DOHH2 (cell line): ENCODE measurements around the gene HK2.

Experiments used
- H3F3A ChIP-seq: fragments of 200-600 bp; sonication (generic), shearing (Covaris generic); 2 replicates; pipeline ENCODE4 v1.6.0; 2016; ENCODE audit warnings: antibody characterized with exemption, mild to moderate bottlenecking; ENCODE audit not compliant: control insufficient read depth, insufficient read depth
- H3K27ac ChIP-seq: fragments of 200-600 bp; sonication (generic); 2 replicates; pipeline ENCODE4 v1.5.1; 2014; ENCODE audit warnings: low read depth, mild to moderate bottlenecking, low read length, moderate library complexity
- H3K27me3 ChIP-seq: fragments of 200-600 bp; sonication (generic); 2 replicates; pipeline ENCODE4 v1.6.1; 2014; ENCODE audit warnings: mild to moderate bottlenecking, low read length, mixed read lengths; ENCODE audit not compliant: control insufficient read depth
- H3K36me3 ChIP-seq: fragments of 200-600 bp; sonication (generic); 2 replicates; pipeline ENCODE4 v1.6.1; 2014; ENCODE audit warnings: mild to moderate bottlenecking, low read length, moderate library complexity, mixed read lengths; ENCODE audit not compliant: control insufficient read depth
- H3K4me1 ChIP-seq: fragments of 200-600 bp; sonication (generic); 2 replicates; pipeline ENCODE4 v1.6.1; 2014; ENCODE audit warnings: mild to moderate bottlenecking, low read length, mixed read lengths; ENCODE audit not compliant: control insufficient read depth
- H3K4me2 ChIP-seq: fragments of 200-600 bp; sonication (generic); 2 replicates; pipeline ENCODE4 v1.6.0; 2014; ENCODE audit warnings: mild to moderate bottlenecking, low read length, moderate library complexity
- H3K4me3 ChIP-seq: fragments of 200-600 bp; sonication (generic); 2 replicates; pipeline ENCODE4 v1.5.1; 2014; ENCODE audit warnings: mild to moderate bottlenecking, low read length, mixed read lengths
- H3K79me2 ChIP-seq: fragments of 200-600 bp; sonication (generic); 2 replicates; pipeline ENCODE4 v1.6.1; 2014; ENCODE audit warnings: mild to moderate bottlenecking, low read length, mixed read lengths; ENCODE audit not compliant: control insufficient read depth
- H3K9me2 ChIP-seq: fragments of 200-600 bp; sonication (generic); replicated peaks from 2 replicates; pipeline ENCODE4 v1.6.1; 2014; ENCODE audit warnings: mild to moderate bottlenecking, low read length, mixed read lengths; ENCODE audit not compliant: control insufficient read depth
- H3K9me3 ChIP-seq: fragments of 200-600 bp; sonication (generic); 2 replicates; pipeline ENCODE4 v1.6.1; 2014; ENCODE audit warnings: antibody characterized with exemption, low read length, mixed read lengths; ENCODE audit not compliant: control insufficient read depth, insufficient read depth
- H4K20me1 ChIP-seq: fragments of 200-600 bp; sonication (generic); 2 replicates; pipeline ENCODE4 v1.6.0; 2014; ENCODE audit warnings: low read depth, mild to moderate bottlenecking, antibody characterized with exemption, low read length, moderate library complexity; ENCODE audit not compliant: control insufficient read depth, insufficient read depth
- EZH2phosphoT487 ChIP-seq: fragments of 200-600 bp; sonication (generic); IDR thresholded peaks from 2 replicates; pipeline ENCODE4 v1.6.1; 2017; ENCODE audit warnings: borderline replicate concordance, mild to moderate bottlenecking, antibody characterized with exemption, low read length, moderate library complexity, mixed read lengths
- TF ChIP-seq, protein P1 (sequence below): fragments of 200-600 bp; sonication (generic); IDR thresholded peaks from one replicate; pipeline ENCODE4 v1.5.1; 2014; ENCODE audit warnings: antibody characterized with exemption, mild to moderate bottlenecking, low read depth, low read length; ENCODE audit not compliant: poor library complexity, severe bottlenecking

HK2 gene

DNA sequence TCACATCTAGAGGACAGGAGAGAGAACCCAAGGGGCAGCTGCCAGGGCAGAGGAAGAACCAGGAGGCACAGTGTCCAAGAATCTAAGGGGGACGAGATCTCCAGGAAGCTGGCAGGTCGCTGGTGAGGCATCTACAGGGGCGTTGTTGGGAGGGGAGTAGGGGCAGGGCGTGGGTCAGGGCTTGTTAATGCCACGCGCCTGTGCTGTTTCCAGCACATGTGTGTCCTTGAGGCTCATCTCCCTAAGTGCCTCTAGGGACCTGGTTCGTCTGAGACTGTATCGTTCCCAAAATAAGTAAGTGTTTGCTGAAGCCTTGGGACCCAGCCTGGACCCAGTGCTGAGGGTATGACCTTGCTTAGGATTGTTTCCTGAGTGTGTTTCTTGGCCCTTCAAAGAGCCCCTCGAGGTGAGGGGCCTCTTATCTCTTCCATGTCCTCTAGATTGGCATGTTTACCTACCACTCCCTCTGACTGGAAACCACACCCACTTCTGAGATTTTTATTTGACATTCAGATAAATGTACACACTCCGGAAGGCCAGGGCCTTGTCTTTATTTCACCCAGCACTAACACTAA, 22.2 kb downstream of the HK2 start:
- peaks cover 90% of the 10 kb centered on the region for H3K79me2 ChIP-seq
- H3K36me3 ChIP-seq, result peaks cover 75% of the 10 kb centered on the region
- no peaks in the 10 kb centered on the region for H3K9me3 ChIP-seq
- no peaks in the 10 kb centered on the region for H3K9me2 ChIP-seq
- H3K4me2 ChIP-seq, result no peak overlapping the region
- H3K4me1 ChIP-seq, result no peaks in the 10 kb centered on the region
- TF ChIP-seq EZH2phosphoT487, result no peak
- TF ChIP-seq, protein P1, sequence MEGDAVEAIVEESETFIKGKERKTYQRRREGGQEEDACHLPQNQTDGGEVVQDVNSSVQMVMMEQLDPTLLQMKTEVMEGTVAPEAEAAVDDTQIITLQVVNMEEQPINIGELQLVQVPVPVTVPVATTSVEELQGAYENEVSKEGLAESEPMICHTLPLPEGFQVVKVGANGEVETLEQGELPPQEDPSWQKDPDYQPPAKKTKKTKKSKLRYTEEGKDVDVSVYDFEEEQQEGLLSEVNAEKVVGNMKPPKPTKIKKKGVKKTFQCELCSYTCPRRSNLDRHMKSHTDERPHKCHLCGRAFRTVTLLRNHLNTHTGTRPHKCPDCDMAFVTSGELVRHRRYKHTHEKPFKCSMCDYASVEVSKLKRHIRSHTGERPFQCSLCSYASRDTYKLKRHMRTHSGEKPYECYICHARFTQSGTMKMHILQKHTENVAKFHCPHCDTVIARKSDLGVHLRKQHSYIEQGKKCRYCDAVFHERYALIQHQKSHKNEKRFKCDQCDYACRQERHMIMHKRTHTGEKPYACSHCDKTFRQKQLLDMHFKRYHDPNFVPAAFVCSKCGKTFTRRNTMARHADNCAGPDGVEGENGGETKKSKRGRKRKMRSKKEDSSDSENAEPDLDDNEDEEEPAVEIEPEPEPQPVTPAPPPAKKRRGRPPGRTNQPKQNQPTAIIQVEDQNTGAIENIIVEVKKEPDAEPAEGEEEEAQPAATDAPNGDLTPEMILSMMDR, result no peak
- H4K20me1 ChIP-seq, result peaks cover 20% of the 10 kb centered on the region
- no peaks in the 10 kb centered on the region for H3F3A ChIP-seq
- H3K27ac ChIP-seq, result no peak overlapping the region
- no peaks in the 10 kb centered on the region for H3K27me3 ChIP-seq
- no peak overlapping the region for H3K4me3 ChIP-seq

DNA sequence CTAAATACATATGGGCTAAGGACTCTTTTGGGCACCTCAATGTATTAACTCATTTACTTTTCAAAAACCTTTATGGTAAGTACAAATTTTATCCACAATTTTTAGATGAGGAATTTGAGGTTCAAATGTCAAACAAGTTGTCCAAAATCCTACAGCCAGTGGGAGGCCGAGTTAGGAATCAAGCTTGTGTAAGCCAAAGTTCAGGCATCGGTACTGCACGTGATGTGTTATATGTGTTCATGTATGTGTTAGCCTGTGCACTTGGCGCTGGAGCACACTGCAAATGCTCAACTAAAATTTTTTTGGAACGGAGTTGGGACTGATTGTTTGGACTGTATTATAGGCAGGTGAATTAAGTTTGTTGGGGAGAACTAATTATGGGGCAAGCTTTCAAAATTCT, 22.7 kb downstream of the HK2 start:
- peaks cover 16% of the 10 kb centered on the region for H4K20me1 ChIP-seq
- H3F3A ChIP-seq, result no peaks in the 10 kb centered on the region

DNA sequence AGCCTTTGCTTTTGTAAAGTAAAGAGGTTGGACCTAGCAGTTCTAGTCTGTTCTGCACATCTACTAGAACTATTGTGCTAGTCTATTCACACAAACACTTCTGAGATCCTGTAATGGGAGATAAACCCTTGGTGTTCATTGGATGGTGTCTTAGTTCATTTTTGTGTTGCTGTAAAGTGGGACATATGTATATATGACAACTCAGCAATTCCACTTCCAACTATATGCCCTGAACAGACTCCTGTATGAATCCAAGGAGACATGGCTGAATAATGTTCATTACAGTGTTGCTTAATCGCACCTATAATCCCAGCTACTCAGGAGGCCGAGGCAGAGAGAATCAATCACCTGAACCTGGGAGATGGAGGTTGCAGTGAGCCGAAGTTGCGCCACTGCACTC, 23.3 kb downstream of the HK2 start:
- H3K79me2 ChIP-seq, result peaks cover 90% of the 10 kb centered on the region
- no peak overlapping the region for H3K4me2 ChIP-seq
- H3K36me3 ChIP-seq, result peaks cover 75% of the 10 kb centered on the region
- no peak overlapping the region for H3K4me3 ChIP-seq
- H3K27ac ChIP-seq, result no peak overlapping the region
- H3K9me2 ChIP-seq, result no peaks in the 10 kb centered on the region
- TF ChIP-seq EZH2phosphoT487, result no peak
- TF ChIP-seq, protein P1, result no peak
- no peaks in the 10 kb centered on the region for H3K4me1 ChIP-seq
- H4K20me1 ChIP-seq, result peaks cover 10% of the 10 kb centered on the region
- H3K27me3 ChIP-seq, result no peaks in the 10 kb centered on the region
- H3K9me3 ChIP-seq, result no peaks in the 10 kb centered on the region
- no peaks in the 10 kb centered on the region for H3F3A ChIP-seq

More for the DNA sequence above, 22.7 kb downstream of the HK2 start:
- H3K79me2 ChIP-seq, result peaks cover 90% of the 10 kb centered on the region
- no peak overlapping the region for H3K4me3 ChIP-seq
- no peaks in the 10 kb centered on the region for H3K4me1 ChIP-seq
- TF ChIP-seq EZH2phosphoT487, result no peak
- TF ChIP-seq, protein P1, result no peak
- no peaks in the 10 kb centered on the region for H3K9me3 ChIP-seq
- H3K4me2 ChIP-seq, result no peak overlapping the region
- H3K27ac ChIP-seq, result no peak overlapping the region
- no peaks in the 10 kb centered on the region for H3K9me2 ChIP-seq
- H3K36me3 ChIP-seq, result peaks cover 74% of the 10 kb centered on the region
- no peaks in the 10 kb centered on the region for H3K27me3 ChIP-seq
